OCI-LY1 (cell line): Measurements from ENCODE around the gene SLC35G6.
"Not testable (repeated sequence)": the region's sequence is repeated elsewhere in the genome, so short reads cannot be mapped to it uniquely, and the experiment has no call there.

ENCODE experiments used
- H2AFZ ChIP-seq: fragments of 200-600 bp; sonication (generic), shearing (Covaris generic); 2 replicates; pipeline ENCODE4 v1.6.0; 2014; ENCODE audit warnings: antibody characterized with exemption, mild to moderate bottlenecking, low read length
- H3F3A ChIP-seq: fragments of 200-600 bp; sonication (generic), shearing (Covaris generic); 2 replicates; pipeline ENCODE4 v1.6.0; 2014; ENCODE audit warnings: mild to moderate bottlenecking, antibody characterized with exemption, low read length, moderate library complexity; ENCODE audit not compliant: insufficient read depth
- H3K27ac ChIP-seq: fragments of 200-600 bp; sonication (generic); 2 replicates; pipeline ENCODE4 v1.5.1; 2014; ENCODE audit warnings: low read length, mixed run types, mild to moderate bottlenecking, low read depth; ENCODE audit not compliant: poor library complexity, severe bottlenecking
- H3K27me3 ChIP-seq: fragments of 200-600 bp; sonication (generic); 2 replicates; pipeline ENCODE4 v1.6.0; 2014; ENCODE audit warnings: antibody characterized with exemption, mild to moderate bottlenecking, low read length, moderate library complexity; ENCODE audit not compliant: insufficient read depth
- H3K36me3 ChIP-seq: fragments of 200-600 bp; sonication (generic); 2 replicates; pipeline ENCODE4 v1.6.1; 2014; ENCODE audit warnings: mild to moderate bottlenecking, antibody characterized with exemption, low read length, moderate library complexity, mixed read lengths; ENCODE audit not compliant: insufficient read depth
- H3K4me1 ChIP-seq: fragments of 200-600 bp; sonication (generic); 2 replicates; pipeline ENCODE4 v1.5.1; 2014; ENCODE audit warnings: mild to moderate bottlenecking, low read length, moderate library complexity; ENCODE audit not compliant: insufficient read depth, severe bottlenecking
- H3K4me2 ChIP-seq: fragments of 200-600 bp; sonication (generic), shearing (Covaris generic); 2 replicates; pipeline ENCODE4 v1.6.1; 2014; ENCODE audit warnings: low read length
- H3K4me3 ChIP-seq: fragments of 200-600 bp; sonication (generic); 2 replicates; pipeline ENCODE4 v1.5.1; 2014; ENCODE audit warnings: low read length, low read depth, mild to moderate bottlenecking, mixed read lengths; ENCODE audit not compliant: poor library complexity, severe bottlenecking
- H3K79me2 ChIP-seq: fragments of 200-600 bp; shearing (Covaris generic); 2 replicates; pipeline ENCODE4 v1.6.1; 2016; ENCODE audit warnings: mixed run types, low read length, mixed read lengths; ENCODE audit not compliant: insufficient read depth
- H3K9ac ChIP-seq: fragments of 200-600 bp; sonication (generic), shearing (Covaris generic); 2 replicates; pipeline ENCODE4 v1.6.1; 2014; ENCODE audit warnings: mild to moderate bottlenecking, low read length, mixed read lengths
- H3K9me2 ChIP-seq: fragments of 200-600 bp; sonication (generic), shearing (Covaris generic); 2 replicates; pipeline ENCODE4 v1.6.1; 2014; ENCODE audit warnings: low read depth, mild to moderate bottlenecking, low read length, mixed read lengths
- H3K9me3 ChIP-seq: fragments of 200-600 bp; shearing (Covaris generic); 2 replicates; pipeline ENCODE4 v1.6.1; 2014; ENCODE audit warnings: low read length, mixed read lengths
- H4K20me1 ChIP-seq: fragments of 200-600 bp; sonication (generic), shearing (Covaris generic); 2 replicates; pipeline ENCODE4 v1.6.0; 2016; ENCODE audit warnings: mild to moderate bottlenecking, low read length; ENCODE audit not compliant: insufficient read depth
- EZH2 ChIP-seq: fragments of 200-600 bp; sonication (generic), shearing (Covaris generic); IDR thresholded peaks from 2 replicates; pipeline ENCODE4 v1.8.0; 2017; ENCODE audit warnings: borderline replicate concordance, mixed run types, mild to moderate bottlenecking, antibody characterized with exemption, low read length, moderate library complexity, mixed read lengths
- TF ChIP-seq, protein P1 (sequence below): fragments of 200-600 bp; sonication (generic), shearing (Covaris generic); IDR thresholded peaks from 2 replicates; pipeline ENCODE4 v1.5.1; 2017; ENCODE audit warnings: mild to moderate bottlenecking, antibody characterized with exemption, low read length, moderate library complexity, mixed read lengths

The SLC35G6 gene

GRCh38 chr17:7471729-7472128 is 9.5 kb upstream of the SLC35G6 start:
- Histone ChIP-seq H3K4me3 (no peak overlapping the region), H3K9ac (no peak overlapping the region), H3K4me1 (peaks cover 27% of the 10 kb centered on the region), H3K9me3 (no peaks in the 10 kb centered on the region), H3K79me2 (peaks cover 12% of the 10 kb centered on the region), H3K4me2 (no peak overlapping the region), H3K36me3 (peaks cover 5% of the 10 kb centered on the region; the same call in 1 of the 2 replicates), H3K27ac (peak overlapping the region; percentile 59), H2AFZ (no peak overlapping the region), H3K9me2 (no peaks in the 10 kb centered on the region), H3K27me3 (no peaks in the 10 kb centered on the region), H4K20me1 (no peaks in the 10 kb centered on the region), H3F3A (no peaks in the 10 kb centered on the region)
- TF ChIP-seq EZH2: no peak
- TF ChIP-seq, protein P1, sequence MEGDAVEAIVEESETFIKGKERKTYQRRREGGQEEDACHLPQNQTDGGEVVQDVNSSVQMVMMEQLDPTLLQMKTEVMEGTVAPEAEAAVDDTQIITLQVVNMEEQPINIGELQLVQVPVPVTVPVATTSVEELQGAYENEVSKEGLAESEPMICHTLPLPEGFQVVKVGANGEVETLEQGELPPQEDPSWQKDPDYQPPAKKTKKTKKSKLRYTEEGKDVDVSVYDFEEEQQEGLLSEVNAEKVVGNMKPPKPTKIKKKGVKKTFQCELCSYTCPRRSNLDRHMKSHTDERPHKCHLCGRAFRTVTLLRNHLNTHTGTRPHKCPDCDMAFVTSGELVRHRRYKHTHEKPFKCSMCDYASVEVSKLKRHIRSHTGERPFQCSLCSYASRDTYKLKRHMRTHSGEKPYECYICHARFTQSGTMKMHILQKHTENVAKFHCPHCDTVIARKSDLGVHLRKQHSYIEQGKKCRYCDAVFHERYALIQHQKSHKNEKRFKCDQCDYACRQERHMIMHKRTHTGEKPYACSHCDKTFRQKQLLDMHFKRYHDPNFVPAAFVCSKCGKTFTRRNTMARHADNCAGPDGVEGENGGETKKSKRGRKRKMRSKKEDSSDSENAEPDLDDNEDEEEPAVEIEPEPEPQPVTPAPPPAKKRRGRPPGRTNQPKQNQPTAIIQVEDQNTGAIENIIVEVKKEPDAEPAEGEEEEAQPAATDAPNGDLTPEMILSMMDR: no peak

- H3K4me2 ChIP-seq, H3K27ac ChIP-seq, H3K9me2 ChIP-seq, H3K36me3 ChIP-seq, H3K9ac ChIP-seq, H2AFZ ChIP-seq, H3K9me3 ChIP-seq, H3F3A ChIP-seq, H3K4me3 ChIP-seq, H3K27me3 ChIP-seq, H4K20me1 ChIP-seq: not testable (repeated sequence)
- Histone ChIP-seq H3K79me2 (peaks cover 12% of the 10 kb centered on the region), H3K4me1 (peaks cover 31% of the 10 kb centered on the region)
These were observed 6.5 kb upstream of the SLC35G6 start for GRCh38 chr17:7474767-7475166.

- Histone ChIP-seq H3K4me3 (no peak overlapping the region), H3K79me2 (peaks cover 12% of the 10 kb centered on the region), H3K27ac (peak overlapping the region; percentile 77)
These were observed 5.4 kb upstream of the SLC35G6 start for GRCh38 chr17:7475764-7476422.

More at GRCh38 chr17:7475764-7476422, 5.4 kb upstream of the SLC35G6 start:
- Histone ChIP-seq H3F3A (no peaks in the 10 kb centered on the region), H2AFZ (no peak overlapping the region), H3K4me1 (peaks cover 42% of the 10 kb centered on the region), H3K4me2 (no peak overlapping the region), H3K9me2 (no peaks in the 10 kb centered on the region), H3K9me3 (no peaks in the 10 kb centered on the region), H3K36me3 (no peaks in the 10 kb centered on the region), H4K20me1 (no peaks in the 10 kb centered on the region), H3K27me3 (no peaks in the 10 kb centered on the region), H3K9ac (no peak overlapping the region; the same call in 1 of the 2 replicates)
- TF ChIP-seq, protein P1: no peak
- no peak for TF ChIP-seq EZH2
